ENCODE measurements around the gene GLS. TPM values are rescaled to one million over a fixed set of nuclear protein-coding genes. Genes with fewer than 3 reads are reported as not detected.

Gene GLS
- polyA plus RNA-seq, 3 donors from 2014 or later = 20.5 to 37.8 (median 29.7) TPM

GRCh38 chr2:191003405-191004309 is 123.0 kb downstream of the GLS start:
- Mint-ChIP-seq H3K27me3 (ENCODE audit: low read depth in 3 of 3) (peaks cover 0 to 4% (median 0%) of the 10 kb centered on the region in 3 donors), H3K4me1 (peaks cover 16 to 72% of the 10 kb centered on the region in 2 donors), H3K4me3 (no peak overlapping the region), H3K36me3 (peaks cover 48 to 87% (median 69%) of the 10 kb centered on the region in 3 donors), H3K9me3 (peaks cover 0 to 2% (median 0%) of the 10 kb centered on the region in 6 donors), H3K27ac (peak overlapping the region; percentile 17 to 78 (median 40))
- no peak for DNase-seq

DNA sequence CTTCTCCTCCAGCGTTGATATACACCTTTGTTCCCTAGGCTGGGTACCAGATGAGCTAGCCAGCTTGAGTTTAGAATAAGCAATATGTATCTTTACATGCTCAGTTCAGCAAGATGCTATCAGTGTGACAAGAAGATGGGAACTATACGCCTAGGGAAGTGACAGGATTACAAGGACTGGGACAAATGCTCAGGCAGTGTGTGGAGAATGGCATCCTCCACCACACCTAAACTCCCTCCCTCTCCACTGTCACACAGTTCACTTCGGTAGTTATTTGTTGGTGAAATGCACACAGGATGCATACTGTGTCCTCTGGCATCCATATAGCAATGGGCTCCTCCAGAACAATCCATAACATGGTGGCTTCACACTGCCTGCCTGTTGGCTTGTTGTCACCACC is 125.7 kb downstream of the GLS start:
- peak overlapping the region in 1 of 6 donors; percentile 43 for H3K27ac Mint-ChIP-seq
- H3K4me3 Mint-ChIP-seq = no peak overlapping the region
- DNase-seq = no peak
- peaks cover 0 to 3% (median 0%) of the 10 kb centered on the region in 3 donors for H3K27me3 Mint-ChIP-seq (ENCODE audit: low read depth in 3 of 3)
- H3K36me3 Mint-ChIP-seq = peaks cover 34 to 74% (median 56%) of the 10 kb centered on the region in 3 donors
- peaks cover 18 to 75% of the 10 kb centered on the region in 2 donors for H3K4me1 Mint-ChIP-seq
- peaks cover 0 to 2% (median 0%) of the 10 kb centered on the region in 6 donors for H3K9me3 Mint-ChIP-seq

DNA sequence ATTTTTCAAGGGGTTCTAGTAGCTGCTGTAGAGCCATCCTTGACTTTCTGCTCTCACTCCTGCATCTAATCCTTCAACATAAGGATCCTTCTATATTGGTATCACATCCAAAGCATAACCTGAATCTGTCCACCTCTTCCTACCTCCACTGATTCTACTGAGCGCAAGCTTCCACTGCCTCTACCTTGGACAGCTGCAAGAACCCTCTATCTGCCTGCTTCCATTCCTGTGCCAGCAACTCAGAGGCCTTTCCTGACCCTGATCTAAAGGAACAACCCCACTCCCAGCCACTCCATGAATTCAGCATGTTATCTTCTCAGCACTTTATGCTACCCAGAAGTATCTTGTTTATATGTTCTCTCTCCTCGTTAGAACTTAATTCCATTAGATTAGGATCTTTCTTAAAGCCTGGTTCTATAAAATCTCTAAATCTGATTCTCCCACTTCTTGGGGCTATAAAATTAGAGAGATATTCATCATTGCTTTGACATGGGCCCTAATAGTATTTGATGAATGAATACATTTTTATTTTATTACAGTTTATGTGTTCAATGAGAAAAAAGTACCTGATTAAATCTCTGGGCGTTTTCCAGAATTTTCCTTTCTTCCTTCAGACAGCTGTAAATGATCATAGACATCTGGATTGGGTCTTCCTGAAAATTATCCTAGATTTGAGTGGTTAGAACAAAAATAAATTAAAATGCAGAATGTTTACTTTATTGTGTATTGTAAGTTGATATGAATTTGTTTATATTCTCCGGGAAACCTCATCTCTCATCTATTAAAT is 126.6 kb downstream of the GLS start:
- peaks cover 18 to 78% of the 10 kb centered on the region in 2 donors for H3K4me1 Mint-ChIP-seq
- peaks cover 0 to 2% (median 0%) of the 10 kb centered on the region in 6 donors for H3K9me3 Mint-ChIP-seq

GRCh38 chr2:191008286-191008685 is 127.7 kb downstream of the GLS start:
- DNase-seq = no peak
- peaks cover 0 to 3% (median 0%) of the 10 kb centered on the region in 3 donors for H3K27me3 Mint-ChIP-seq (ENCODE audit: low read depth in 3 of 3)
- peaks cover 18 to 72% of the 10 kb centered on the region in 2 donors for H3K4me1 Mint-ChIP-seq
- peaks cover 0 to 2% (median 0%) of the 10 kb centered on the region in 6 donors for H3K9me3 Mint-ChIP-seq
- peak overlapping the region in 4 of 6 donors; percentile 14 to 63 (median 54) for H3K27ac Mint-ChIP-seq
- peaks cover 24 to 57% (median 54%) of the 10 kb centered on the region in 3 donors for H3K36me3 Mint-ChIP-seq
- no peak overlapping the region for H3K4me3 Mint-ChIP-seq

More for the DNA sequence above, 126.6 kb downstream of the GLS start:
- Mint-ChIP-seq H3K4me3 (no peak overlapping the region), H3K27ac (peak overlapping the region in 4 of 6 donors; percentile 5 to 77 (median 67)), H3K36me3 (peaks cover 32 to 67% (median 56%) of the 10 kb centered on the region in 3 donors), H3K27me3 (ENCODE audit: low read depth in 3 of 3) (peaks cover 0 to 3% (median 0%) of the 10 kb centered on the region in 3 donors)
- no peak for DNase-seq

DNA sequence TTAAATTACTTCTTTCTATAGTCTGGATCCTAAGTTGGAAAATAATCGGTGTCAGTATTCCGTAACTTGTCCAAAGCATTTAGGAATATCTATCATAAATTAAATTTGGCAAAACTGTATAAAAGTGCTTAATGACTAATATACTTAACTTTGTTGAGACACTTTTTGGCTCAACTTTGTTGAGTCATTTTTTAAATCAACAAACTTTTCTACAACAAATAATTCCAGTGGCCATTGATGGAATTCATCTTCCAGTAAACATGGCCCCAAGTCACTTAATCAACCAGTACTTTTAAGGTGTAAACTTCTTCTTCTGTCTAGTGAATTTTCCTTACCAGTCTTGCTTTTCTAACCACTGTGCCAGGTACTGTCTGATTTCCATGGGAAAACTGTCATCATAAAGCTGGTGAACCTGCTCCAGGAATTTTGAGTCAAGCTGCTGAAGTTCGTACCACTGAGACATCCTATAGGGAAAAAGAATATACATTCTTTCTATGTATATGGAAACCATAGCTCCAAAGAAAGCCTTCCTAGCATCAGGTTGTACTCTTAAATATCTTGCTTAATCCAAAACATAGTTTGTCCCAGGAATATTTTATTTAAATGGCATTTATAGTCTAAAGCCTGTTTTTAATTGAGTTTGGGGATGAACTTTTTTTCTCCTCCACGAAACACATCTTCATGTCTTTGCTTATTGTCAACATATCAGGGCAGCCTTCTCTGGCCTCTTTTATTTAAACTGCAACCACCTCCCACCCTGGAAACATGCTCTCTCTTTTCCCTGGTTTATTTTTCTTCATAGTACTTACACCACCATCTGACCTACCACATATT is 129.1 kb downstream of the GLS start:
- H3K4me1 Mint-ChIP-seq = peaks cover 18 to 62% of the 10 kb centered on the region in 2 donors
- peaks cover 0 to 3% (median 0%) of the 10 kb centered on the region in 3 donors for H3K27me3 Mint-ChIP-seq (ENCODE audit: low read depth in 3 of 3)
- H3K9me3 Mint-ChIP-seq = peaks cover 0 to 2% (median 0%) of the 10 kb centered on the region in 6 donors
- peak overlapping the region in 5 of 6 donors; percentile 16 to 77 (median 62) for H3K27ac Mint-ChIP-seq
- DNase-seq = no peak
- peaks cover 10 to 43% (median 39%) of the 10 kb centered on the region in 3 donors for H3K36me3 Mint-ChIP-seq
- peak overlapping the region in 1 of 5 donors; percentile 20 for H3K4me3 Mint-ChIP-seq

DNA sequence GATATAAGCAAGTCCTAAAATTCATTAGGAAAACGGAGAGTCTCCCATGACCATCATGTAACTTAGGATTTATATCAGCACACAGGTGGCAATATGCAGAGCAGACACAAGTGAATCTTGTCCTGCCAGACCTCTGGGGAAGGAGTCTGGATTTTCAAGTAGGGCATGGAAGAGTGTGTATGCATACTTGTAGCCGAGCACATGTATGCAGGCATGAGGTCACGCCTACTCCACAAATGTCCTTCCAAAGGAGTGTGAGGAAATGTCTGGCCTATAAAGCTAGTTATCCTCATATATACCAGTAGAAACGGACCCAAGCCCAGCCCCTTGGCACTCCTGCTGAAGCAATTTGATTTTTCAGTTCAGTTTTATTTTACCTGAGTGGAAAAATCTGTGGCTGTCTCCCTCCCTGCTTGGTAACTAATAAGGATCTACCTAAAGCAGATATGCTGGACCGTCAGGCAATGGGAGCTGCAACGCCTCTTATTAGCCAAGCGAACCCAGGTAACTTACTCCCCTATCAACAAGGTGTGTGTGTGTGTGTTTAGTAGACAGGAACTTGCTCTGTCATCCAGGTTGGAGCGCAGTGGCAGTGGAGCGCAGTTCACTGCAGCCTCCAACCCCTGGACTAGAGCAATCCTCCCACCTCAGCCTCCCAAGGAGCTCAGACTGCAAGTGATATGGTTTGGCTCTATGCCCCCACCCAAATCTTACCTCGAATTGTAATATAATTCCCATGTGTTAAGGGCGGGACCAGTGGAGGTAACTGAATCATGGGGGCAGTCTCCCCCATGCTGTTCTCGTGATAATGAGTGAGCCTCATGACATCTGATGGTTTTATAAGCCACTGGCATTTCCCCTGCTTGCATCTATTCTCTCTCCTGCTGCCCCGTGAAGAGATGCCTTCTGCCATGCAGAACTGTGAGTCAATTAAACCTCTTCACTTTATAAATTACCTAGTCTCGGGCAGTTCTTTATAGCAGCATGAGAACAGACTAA is 130.6 kb downstream of the GLS start:
- Mint-ChIP-seq H3K27me3 (ENCODE audit: low read depth in 3 of 3) (peaks cover 0 to 6% (median 0%) of the 10 kb centered on the region in 3 donors), H3K4me3 (peak overlapping the region in 4 of 5 donors; percentile 16 to 27 (median 26)), H3K36me3 (peaks cover 5 to 36% (median 29%) of the 10 kb centered on the region in 3 donors), H3K9me3 (peaks cover 0 to 2% (median 0%) of the 10 kb centered on the region in 6 donors), H3K27ac (peak overlapping the region in 2 of 6 donors; percentile 36 to 72), H3K4me1 (peaks cover 16 to 52% of the 10 kb centered on the region in 2 donors)
- no peak for DNase-seq

GRCh38 chr2:191012346-191012745 is 131.7 kb downstream of the GLS start:
- DNase-seq = no peak
- Mint-ChIP-seq H3K9me3 (no peaks in the 10 kb centered on the region), H3K27me3 (ENCODE audit: low read depth in 3 of 3) (peaks cover 0 to 8% (median 0%) of the 10 kb centered on the region in 3 donors), H3K4me3 (no peak overlapping the region), H3K27ac (no peak overlapping the region), H3K4me1 (peaks cover 17 to 41% of the 10 kb centered on the region in 2 donors), H3K36me3 (peaks cover 0 to 24% (median 19%) of the 10 kb centered on the region in 3 donors)

- no peak overlapping the region for H3K27ac Mint-ChIP-seq
- H3K36me3 Mint-ChIP-seq = peaks cover 0 to 17% (median 12%) of the 10 kb centered on the region in 3 donors
- H3K4me3 Mint-ChIP-seq = no peak overlapping the region
- peaks cover 16 to 34% of the 10 kb centered on the region in 2 donors for H3K4me1 Mint-ChIP-seq
- no peaks in the 10 kb centered on the region for H3K9me3 Mint-ChIP-seq
- no peak for DNase-seq
- H3K27me3 Mint-ChIP-seq (ENCODE audit: low read depth in 3 of 3) = peaks cover 0 to 8% (median 2%) of the 10 kb centered on the region in 3 donors
Measured at GRCh38 chr2:191012845-191013681, 132.4 kb downstream of the GLS start.

- no peak for DNase-seq
- Mint-ChIP-seq H3K27ac (no peak overlapping the region), H3K4me3 (no peak overlapping the region), H3K9me3 (no peaks in the 10 kb centered on the region), H3K4me1 (peaks cover 14 to 28% of the 10 kb centered on the region in 2 donors), H3K27me3 (ENCODE audit: low read depth in 3 of 3) (peaks cover 0 to 8% (median 2%) of the 10 kb centered on the region in 3 donors), H3K36me3 (peaks cover 0 to 12% (median 9%) of the 10 kb centered on the region in 3 donors)
Measured at GRCh38 chr2:191013682-191013931, 133.0 kb downstream of the GLS start.

DNA sequence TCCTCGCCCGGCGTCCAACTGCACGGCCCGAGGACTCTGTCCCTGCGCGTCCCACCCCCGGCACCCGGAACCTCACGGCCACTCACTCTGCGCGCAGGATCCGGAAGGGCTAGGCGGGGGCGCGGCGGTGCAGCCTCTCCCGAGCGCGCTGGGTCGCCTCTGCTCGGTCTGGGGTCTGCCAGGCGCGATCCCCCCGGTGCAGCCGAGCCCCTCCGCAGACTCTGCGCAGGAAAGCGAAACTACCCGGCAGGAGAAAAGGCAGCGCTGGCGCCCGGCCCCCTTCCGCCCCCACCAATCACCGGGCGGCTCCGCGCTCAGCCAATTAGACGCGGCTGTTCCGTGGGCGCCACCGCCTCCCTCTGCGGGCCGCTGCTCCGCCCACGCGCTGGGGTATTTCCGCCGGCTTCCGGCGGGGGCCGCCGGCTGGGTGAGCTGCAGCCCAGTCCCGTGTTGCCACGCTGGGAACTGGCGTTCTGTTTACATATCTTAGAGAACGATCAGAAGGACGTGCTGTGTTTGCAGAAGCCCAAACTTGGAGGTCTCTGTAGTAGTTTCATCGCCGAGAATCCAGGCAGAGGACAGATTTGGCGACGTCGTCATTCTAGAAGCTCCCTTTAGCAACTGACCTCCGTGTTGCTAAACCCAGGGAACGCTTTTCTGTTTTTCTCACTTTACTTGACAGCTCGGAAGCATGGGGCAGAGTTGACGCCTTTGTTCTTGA is 133.5 kb downstream of the GLS start, which contains the start of gene STAT1:
STAT1 (minus strand) TSS at position 240 of the 721 bp plus-strand sequence. CDS start 4,168 bp downstream, outside the sequence.
- Mint-ChIP-seq H3K36me3 (peaks cover 0 to 9% (median 9%) of the 10 kb centered on the region in 3 donors), H3K9me3 (no peaks in the 10 kb centered on the region), H3K27me3 (ENCODE audit: low read depth in 3 of 3) (peaks cover 0 to 8% (median 2%) of the 10 kb centered on the region in 3 donors), H3K4me3 (no peak within 1 kb of the TSS), H3K27ac (no peak within 1 kb of the TSS), H3K4me1 (peaks cover 13 to 25% of the 10 kb centered on the region in 2 donors)
- DNase-seq = peak; percentile 96

DNA sequence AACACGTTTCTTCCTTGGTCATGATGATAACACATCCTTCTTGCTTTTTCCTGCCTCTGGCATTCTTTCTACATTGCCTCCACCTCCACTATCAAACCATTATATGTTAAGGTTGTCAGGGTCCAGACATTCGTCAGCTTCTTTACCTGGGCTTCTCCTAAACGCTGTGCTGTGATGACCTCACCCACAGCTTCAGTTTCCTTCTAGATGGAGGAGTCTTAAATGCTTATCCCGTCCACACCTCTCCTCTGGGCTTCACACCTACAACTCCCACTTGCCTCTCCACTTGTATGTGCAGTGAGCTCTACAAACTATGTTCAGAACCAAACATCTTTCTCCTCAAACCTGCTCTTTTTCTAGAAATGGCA is 134.0 kb downstream of the GLS start:
- H3K27me3 Mint-ChIP-seq (ENCODE audit: low read depth in 3 of 3) = peaks cover 0 to 8% (median 2%) of the 10 kb centered on the region in 3 donors
- no peak overlapping the region for H3K4me3 Mint-ChIP-seq
- peaks cover 12 to 23% of the 10 kb centered on the region in 2 donors for H3K4me1 Mint-ChIP-seq
- H3K36me3 Mint-ChIP-seq = peaks cover 0 to 7% (median 7%) of the 10 kb centered on the region in 3 donors
- no peak for DNase-seq
- no peaks in the 10 kb centered on the region for H3K9me3 Mint-ChIP-seq
- no peak overlapping the region for H3K27ac Mint-ChIP-seq

Data from immature natural killer cell (primary cell).